Measurements from ENCODE around the gene PTPRN2. TPM values are rescaled to one million over a fixed set of nuclear protein-coding genes. Genes with fewer than 3 reads are reported as not detected.

Gene PTPRN2
- total RNA-seq, 2 experiments from 2014 or later, result 0.70 TPM; not detected in 1

DNA sequence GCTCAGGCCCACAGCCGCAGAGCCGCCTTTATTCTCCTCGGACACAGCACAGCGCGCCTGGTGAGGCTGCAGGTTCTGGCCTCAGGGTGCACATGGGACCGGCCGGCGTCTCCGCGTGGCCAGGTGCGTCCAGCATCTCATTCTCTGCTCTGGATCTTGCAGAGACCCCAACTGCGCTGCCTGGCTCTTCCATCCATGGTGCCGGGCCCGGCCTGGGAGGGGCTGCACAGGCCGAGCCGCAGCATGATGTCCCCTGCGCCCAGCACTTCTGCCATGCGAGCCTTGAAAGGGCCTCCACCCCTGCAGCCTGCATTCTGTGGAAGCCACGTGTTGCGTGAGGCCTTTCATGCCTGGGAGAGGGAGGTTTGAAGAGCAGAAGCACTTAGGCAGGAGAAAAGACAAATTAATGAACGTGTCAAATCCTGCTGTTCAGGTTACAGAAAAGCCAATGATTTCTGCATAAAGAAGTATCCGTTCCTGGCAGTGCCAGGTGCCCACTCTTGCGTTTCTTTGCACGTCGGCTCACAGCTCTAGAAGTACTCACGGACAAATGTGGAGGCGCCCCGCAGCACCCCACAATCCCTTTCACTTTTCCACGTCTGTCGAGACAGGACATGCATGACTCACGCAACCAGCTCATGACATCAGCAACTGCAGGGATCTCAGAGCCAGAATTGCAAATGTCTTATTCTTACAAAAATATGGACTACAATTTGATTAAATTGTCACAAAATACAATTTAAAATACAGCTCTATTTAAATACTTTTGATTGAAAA, 679.4 kb downstream of the PTPRN2 start:
- Histone ChIP-seq H3K4me3 (ENCODE audit: low read depth, low read length, poor library complexity, severe bottlenecking) (no peak overlapping the region), H3K4me2 (ENCODE audit: low read length) (no peak overlapping the region), H4K20me1 (ENCODE audit: insufficient read depth, low read length) (no peaks in the 10 kb centered on the region), H3K27ac (ENCODE audit: low read depth, low read length, poor library complexity, severe bottlenecking) (no peak overlapping the region), H3K4me1 (ENCODE audit: insufficient read depth, low read length, poor library complexity, severe bottlenecking) (no peaks in the 10 kb centered on the region), H3K9me2 (ENCODE audit: insufficient read depth, low read length) (no peaks in the 10 kb centered on the region), H2AFZ (ENCODE audit: low read length) (no peak overlapping the region), H3K79me2 (ENCODE audit: insufficient read depth, low read depth, low read length) (no peaks in the 10 kb centered on the region), H3K36me3 (ENCODE audit: insufficient read depth, low read length) (no peaks in the 10 kb centered on the region), H3K9me3 (ENCODE audit: low read length) (no peaks in the 10 kb centered on the region)
- BruUV-seq (replicated peaks), result no TSS peak
- TF ChIP-seq EZH2phosphoT487 (IDR thresholded peaks at IDR 0.05; ENCODE audit: borderline replicate concordance, low read depth, low read length), result no peak
- TF ChIP-seq, protein P1, sequence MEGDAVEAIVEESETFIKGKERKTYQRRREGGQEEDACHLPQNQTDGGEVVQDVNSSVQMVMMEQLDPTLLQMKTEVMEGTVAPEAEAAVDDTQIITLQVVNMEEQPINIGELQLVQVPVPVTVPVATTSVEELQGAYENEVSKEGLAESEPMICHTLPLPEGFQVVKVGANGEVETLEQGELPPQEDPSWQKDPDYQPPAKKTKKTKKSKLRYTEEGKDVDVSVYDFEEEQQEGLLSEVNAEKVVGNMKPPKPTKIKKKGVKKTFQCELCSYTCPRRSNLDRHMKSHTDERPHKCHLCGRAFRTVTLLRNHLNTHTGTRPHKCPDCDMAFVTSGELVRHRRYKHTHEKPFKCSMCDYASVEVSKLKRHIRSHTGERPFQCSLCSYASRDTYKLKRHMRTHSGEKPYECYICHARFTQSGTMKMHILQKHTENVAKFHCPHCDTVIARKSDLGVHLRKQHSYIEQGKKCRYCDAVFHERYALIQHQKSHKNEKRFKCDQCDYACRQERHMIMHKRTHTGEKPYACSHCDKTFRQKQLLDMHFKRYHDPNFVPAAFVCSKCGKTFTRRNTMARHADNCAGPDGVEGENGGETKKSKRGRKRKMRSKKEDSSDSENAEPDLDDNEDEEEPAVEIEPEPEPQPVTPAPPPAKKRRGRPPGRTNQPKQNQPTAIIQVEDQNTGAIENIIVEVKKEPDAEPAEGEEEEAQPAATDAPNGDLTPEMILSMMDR (conservative IDR thresholded peaks at IDR 0.05; ENCODE audit: low read length), result no peak
- intact Hi-C loops (cut with micrococcal nuclease; ENCODE audit: unreplicated experiment), result no loop called here
- DNase-seq (ENCODE audit: low spot score), result no peak
- ChIA-PET POLR2A (no interaction called here), CTCF (ENCODE audit: unreplicated experiment) (no interaction called here)

DNA sequence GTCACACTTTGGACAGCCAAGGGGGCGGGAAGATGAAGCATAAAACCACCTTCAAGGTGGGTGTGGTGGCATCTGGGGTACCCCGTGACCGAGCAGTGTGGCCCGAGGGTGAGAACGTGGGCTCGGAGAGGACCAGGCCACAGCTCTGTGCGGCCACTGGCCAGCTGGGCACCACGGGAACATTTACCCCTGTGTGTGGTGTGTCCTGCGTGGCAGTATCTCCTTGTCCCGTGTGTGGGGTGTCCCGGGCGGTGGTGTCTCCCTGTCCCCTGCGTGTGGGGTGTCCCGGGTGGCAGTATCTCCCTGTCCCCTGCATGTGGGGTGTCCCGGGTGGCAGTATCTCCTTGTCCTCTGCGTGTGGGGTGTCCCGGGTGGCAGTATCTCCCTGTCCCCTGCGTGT, 680.5 kb downstream of the PTPRN2 start:
- Histone ChIP-seq H3K79me2 (ENCODE audit: insufficient read depth, low read depth, low read length) (no peaks in the 10 kb centered on the region), H3K4me2 (ENCODE audit: low read length) (no peak overlapping the region), H3K36me3 (ENCODE audit: insufficient read depth, low read length) (no peaks in the 10 kb centered on the region), H3K4me1 (ENCODE audit: insufficient read depth, low read length, poor library complexity, severe bottlenecking) (no peaks in the 10 kb centered on the region), H3K9me3 (ENCODE audit: low read length) (no peaks in the 10 kb centered on the region), H3K27ac (ENCODE audit: low read depth, low read length, poor library complexity, severe bottlenecking) (no peak overlapping the region), H4K20me1 (ENCODE audit: insufficient read depth, low read length) (no peaks in the 10 kb centered on the region), H3K9me2 (ENCODE audit: insufficient read depth, low read length) (no peaks in the 10 kb centered on the region), H3K4me3 (ENCODE audit: low read depth, low read length, poor library complexity, severe bottlenecking) (no peak overlapping the region), H2AFZ (ENCODE audit: low read length) (no peak overlapping the region)
- ChIA-PET CTCF (ENCODE audit: unreplicated experiment) (no interaction called here), POLR2A (no interaction called here)
- no peak for DNase-seq (ENCODE audit: low spot score)
- intact Hi-C loops (cut with micrococcal nuclease; ENCODE audit: unreplicated experiment), result no loop called here
- BruUV-seq (replicated peaks), result no TSS peak
- TF ChIP-seq, protein P1 (conservative IDR thresholded peaks at IDR 0.05; ENCODE audit: low read length), result no peak
- TF ChIP-seq EZH2phosphoT487 (IDR thresholded peaks at IDR 0.05; ENCODE audit: borderline replicate concordance, low read depth, low read length), result no peak

DNA sequence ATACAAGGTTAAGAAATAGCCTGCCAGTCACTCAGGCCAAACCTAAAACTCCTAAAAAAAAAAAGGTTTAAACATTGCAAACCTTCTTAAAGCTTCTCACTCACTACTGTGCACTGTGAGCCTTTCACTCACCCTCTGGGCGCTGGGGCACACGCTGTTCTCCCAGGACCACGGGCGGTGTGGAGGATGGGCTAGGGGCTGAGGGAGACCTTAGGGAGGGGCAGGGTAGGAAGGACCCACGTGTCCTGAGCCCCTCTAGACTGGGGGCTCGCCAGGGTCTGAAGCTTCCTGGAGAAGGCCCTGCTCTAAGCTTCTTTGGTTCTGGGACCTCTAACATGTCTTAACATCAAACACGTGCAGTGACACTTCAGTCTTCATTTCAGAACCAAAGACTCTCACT, 681.0 kb downstream of the PTPRN2 start:
- no peaks in the 10 kb centered on the region for H4K20me1 ChIP-seq (ENCODE audit: insufficient read depth, low read length)
- H3K4me3 ChIP-seq (ENCODE audit: low read depth, low read length, poor library complexity, severe bottlenecking), result no peak overlapping the region
- DNase-seq (ENCODE audit: low spot score), result no peak
- no peaks in the 10 kb centered on the region for H3K79me2 ChIP-seq (ENCODE audit: insufficient read depth, low read depth, low read length)
- POLR2A ChIA-PET, result no interaction called here
- intact Hi-C loops (cut with micrococcal nuclease; ENCODE audit: unreplicated experiment), result no loop called here
- H3K9me3 ChIP-seq (ENCODE audit: low read length), result no peaks in the 10 kb centered on the region
- CTCF ChIA-PET (ENCODE audit: unreplicated experiment), result no interaction called here
- H3K4me1 ChIP-seq (ENCODE audit: insufficient read depth, low read length, poor library complexity, severe bottlenecking), result no peaks in the 10 kb centered on the region
- no TSS peak for BruUV-seq (replicated peaks)
- H3K4me2 ChIP-seq (ENCODE audit: low read length), result no peak overlapping the region
- no peak overlapping the region for H2AFZ ChIP-seq (ENCODE audit: low read length)
- H3K27ac ChIP-seq (ENCODE audit: low read depth, low read length, poor library complexity, severe bottlenecking), result no peak overlapping the region
- H3K9me2 ChIP-seq (ENCODE audit: insufficient read depth, low read length), result no peaks in the 10 kb centered on the region
- H3K36me3 ChIP-seq (ENCODE audit: insufficient read depth, low read length), result no peaks in the 10 kb centered on the region
- TF ChIP-seq EZH2phosphoT487 (IDR thresholded peaks at IDR 0.05; ENCODE audit: borderline replicate concordance, low read depth, low read length), result no peak
- TF ChIP-seq, protein P1 (conservative IDR thresholded peaks at IDR 0.05; ENCODE audit: low read length), result no peak

Data from OCI-LY7 (cell line).